GM12878 (cell line): ENCODE results near the gene P2RX7. TPM values are rescaled to one million over a fixed set of nuclear protein-coding genes. Genes with fewer than 3 reads are reported as not detected.

ENCODE experiments used
- ATAC-seq: fragments of 200-7000 bp; cut with Tn5 transposase; 3 replicates; pipeline ENCODE4 v1.9.1; 2020; ENCODE audit warnings: mild to moderate bottlenecking, moderate library complexity
- BruUV-seq: library from RNA; stranded (reverse); fragments of 400-500 nt; replicated peaks from 2 replicates; lab custom pipeline; 2021; lab: Mats Ljungman, UMichigan
- CTCF ChIA-PET: fragments of 300-600 bp; sonication (Branson Sonifier 250); formaldehyde crosslinking; extraction: SDS; loops from one replicate; lab custom pipeline; 2021; ENCODE audit warnings: inconsistent platforms; lab: Yijun Ruan, JAX
- POLR2A ChIA-PET: fragments of 350-600 bp; formaldehyde crosslinking; extraction: SDS; loops from one replicate; lab custom pipeline; 2021; ENCODE audit warnings: inconsistent platforms; lab: Charles Lee
- RAD21 ChIA-PET: fragments of 300-600 bp; sonication (Branson Sonifier 250); formaldehyde crosslinking; loops from one replicate; lab custom pipeline; 2023; ENCODE audit warnings: antibody characterized with exemption; ENCODE audit not compliant: unreplicated experiment; lab: Charles Lee
- SMC1A ChIA-PET: fragments of 300-600 bp; sonication (Branson Sonifier 250); formaldehyde crosslinking; loops from one replicate; lab custom pipeline; 2023; ENCODE audit not compliant: unreplicated experiment, uncharacterized antibody; lab: Charles Lee
- DNase-seq: peaks from one replicate; pipeline ENCODE4 v3.0.0-alpha.2; 2011; ENCODE audit warnings: low read depth, low spot score
- FAIRE-seq: peaks from 3 replicates; lab custom pipeline; 2011; peaks lifted over from hg19 to GRCh38; lab: Jason Lieb, UNC
- H2AFZ ChIP-seq: 2 replicates; pipeline ENCODE4 v1.6.0; 2011; ENCODE audit warnings: low read depth, low read length, control low read depth; ENCODE audit not compliant: control insufficient read depth
- H3K27ac ChIP-seq: 2 replicates; pipeline ENCODE4 v1.5.1; 2011; ENCODE audit warnings: control low read depth; ENCODE audit not compliant: control insufficient read depth, insufficient read depth
- H3K27me3 ChIP-seq, 2 experiments: replicated peaks in 1 of 2; 2 replicates each; pipeline versions ENCODE4 v1.6.0 to v1.6.1; 2011; ENCODE audit warnings: low read length in 1 of 2; ENCODE audit not compliant: control insufficient read depth in 2 of 2, insufficient read depth in 2 of 2
- H3K36me3 ChIP-seq, 2 experiments: 2 replicates each; pipeline ENCODE4 v1.5.1; 2011; ENCODE audit warnings: low read length in 1 of 2; ENCODE audit not compliant: control insufficient read depth in 2 of 2, insufficient read depth in 2 of 2
- H3K4me1 ChIP-seq: 2 replicates; pipeline ENCODE4 v1.6.1; 2011; ENCODE audit warnings: mild to moderate bottlenecking, low read length, moderate library complexity, mixed read lengths; ENCODE audit not compliant: control insufficient read depth, insufficient read depth
- H3K4me2 ChIP-seq: 2 replicates; pipeline ENCODE4 v1.6.0; 2011; ENCODE audit warnings: control low read depth; ENCODE audit not compliant: control insufficient read depth, insufficient read depth
- H3K4me3 ChIP-seq: fragments of 200-600 bp; sonication (generic); 2 replicates; pipeline ENCODE4 v1.5.1; 2016
- H3K79me2 ChIP-seq: 2 replicates; pipeline ENCODE4 v1.6.0; 2011; ENCODE audit warnings: low read length; ENCODE audit not compliant: control insufficient read depth, insufficient read depth
- H3K9ac ChIP-seq: 2 replicates; pipeline ENCODE4 v1.8.0; 2011; ENCODE audit warnings: low read length, control low read depth, mixed read lengths; ENCODE audit not compliant: control insufficient read depth, insufficient read depth
- H3K9me3 ChIP-seq: replicated peaks from 3 replicates; pipeline ENCODE4 v1.5.1; 2011; ENCODE audit warnings: mild to moderate bottlenecking, low read length; ENCODE audit not compliant: control insufficient read depth, insufficient read depth
- H4K20me1 ChIP-seq: 2 replicates; pipeline ENCODE4 v1.6.0; 2011; ENCODE audit not compliant: control insufficient read depth, insufficient read depth
- BMI1 ChIP-seq: fragments of 450-650 bp; IDR thresholded peaks from 2 replicates; pipeline ENCODE4 v1.6.1; 2016; ENCODE audit warnings: mild to moderate bottlenecking, moderate library complexity, borderline replicate concordance
- CREM ChIP-seq: IDR thresholded peaks from 2 replicates; pipeline ENCODE4 v1.6.1; 2014; ENCODE audit warnings: antibody characterized with exemption, low read depth
- ELK1 ChIP-seq: IDR thresholded peaks from 2 replicates; pipeline ENCODE4 v1.6.1; 2012; ENCODE audit warnings: low read depth, low read length, improper control_type of control experiment
- FOXM1 ChIP-seq: IDR thresholded peaks from 2 replicates; pipeline ENCODE4 v1.6.1; 2012; ENCODE audit warnings: low read depth, mild to moderate bottlenecking, inconsistent platforms, low read length, moderate library complexity
- TCF12 ChIP-seq: IDR thresholded peaks from 2 replicates; pipeline ENCODE4 v1.6.1; 2011; ENCODE audit warnings: low read depth, mild to moderate bottlenecking, low read length
- WGBS: methylation state at CpG from one replicate; pipeline ENCODE4 v1.1.6; 2016; ENCODE audit warnings: low lambda C conversion rate; ENCODE audit not compliant: insufficient replicate concordance, insufficient coverage; ENCODE audit errors: missing lambda C conversion rate; 5-methylcytosine and 5-hydroxymethylcytosine counted together
- in situ Hi-C: fragments of 300-500 bp; cut with MboI; formaldehyde crosslinking; loops from 9 replicates; pipeline ENCODE4 v1.14.3; 2018; ENCODE audit warnings: mixed read lengths
- intact Hi-C: fragments of 100-400 bp; cut with micrococcal nuclease; formaldehyde crosslinking; loops from one replicate; pipeline ENCODE4 v1.14.2; 2022; ENCODE audit not compliant: unreplicated experiment
- polyA plus RNA-seq, 11 experiments: library from polyadenylated mRNA; depleted of rRNA in 4 of 11; unstranded in 6 of 11; stranded (reverse) in 5 of 11; fragments of >200 nt; fragmentation: Nextera tagmentation in 4 of 11; fragmentation: Illumina TruSeq in 1 of 11; extraction: Ambion mirVana in 4 of 11; extraction: Trizol in 1 of 11; gene quantifications; 1 replicate in 1 of 11; 2 replicates in 10 of 11; pipeline versions ENCODE4 v1.2.1 to v1.2.3, GENCODE V29; 2011 to 2016; ENCODE audit warnings: inconsistent platforms in 2 of 11, missing spikeins in 2 of 11, low read depth in 1 of 11
- total RNA-seq, 4 experiments: library from RNA; depleted of rRNA in 3 of 4; stranded (reverse); fragments of >200 nt in 3 of 4; fragmentation: Illumina TruSeq in 1 of 4; extraction: Trizol in 1 of 4; gene quantifications; 2 replicates each; pipeline versions ENCODE4 v1.2.1 to v1.2.3, GENCODE V29; 2013 to 2021
- TF ChIP-seq, protein P1 (sequence below): fragments of 450-650 bp; IDR thresholded peaks from 2 replicates; pipeline ENCODE4 v1.6.1; 2017; ENCODE audit warnings: mild to moderate bottlenecking

P2RX7 gene
- total and polyA plus RNA-seq, 10 of the 15 experiments (the other 5 are each of a cell fraction or from before 2014, with no cell fraction given) = 0.74 to 2.6 (median 1.5) TPM

- no peak overlapping the region for H3K27ac ChIP-seq
- FAIRE-seq = no peak
- 0% methylated on average over 2 of the region's 2 CpGs for WGBS
Observed at GRCh38 chr12:121114806-121115205, 17.9 kb upstream of the P2RX7 start.

More at GRCh38 chr12:121114806-121115205, 17.9 kb upstream of the P2RX7 start:
- no peaks in the 10 kb centered on the region for H3K79me2 ChIP-seq
- H3K4me3 ChIP-seq = no peak overlapping the region
- no peak overlapping the region for H3K9ac ChIP-seq
- ATAC-seq = no peak
- H3K9me3 ChIP-seq = no peaks in the 10 kb centered on the region
- ChIA-PET POLR2A (interaction anchor here (0.6 to 1.2 kb wide), 3 partner anchors 9 to 92 kb away, joined by 3 to 4 read pairs (median 3); no protein-coding TSS in a partner anchor), SMC1A (interaction anchor here (0.7 to 1.4 kb wide), 4 partner anchors 38 to 466 kb away, joined by 3 read pairs; no protein-coding TSS in a partner anchor)
- 0 out of 2 replicates have a peak, but pooled peaks cover 2% of the 10 kb centered on the region for H3K4me1 ChIP-seq
- H3K36me3 ChIP-seq = no peaks in the 10 kb centered on the region
- TF ChIP-seq ELK1 (no peak), CREM (no peak), TCF12 (no peak), FOXM1 (no peak), BMI1 (no peak)
- TF ChIP-seq, protein P1, sequence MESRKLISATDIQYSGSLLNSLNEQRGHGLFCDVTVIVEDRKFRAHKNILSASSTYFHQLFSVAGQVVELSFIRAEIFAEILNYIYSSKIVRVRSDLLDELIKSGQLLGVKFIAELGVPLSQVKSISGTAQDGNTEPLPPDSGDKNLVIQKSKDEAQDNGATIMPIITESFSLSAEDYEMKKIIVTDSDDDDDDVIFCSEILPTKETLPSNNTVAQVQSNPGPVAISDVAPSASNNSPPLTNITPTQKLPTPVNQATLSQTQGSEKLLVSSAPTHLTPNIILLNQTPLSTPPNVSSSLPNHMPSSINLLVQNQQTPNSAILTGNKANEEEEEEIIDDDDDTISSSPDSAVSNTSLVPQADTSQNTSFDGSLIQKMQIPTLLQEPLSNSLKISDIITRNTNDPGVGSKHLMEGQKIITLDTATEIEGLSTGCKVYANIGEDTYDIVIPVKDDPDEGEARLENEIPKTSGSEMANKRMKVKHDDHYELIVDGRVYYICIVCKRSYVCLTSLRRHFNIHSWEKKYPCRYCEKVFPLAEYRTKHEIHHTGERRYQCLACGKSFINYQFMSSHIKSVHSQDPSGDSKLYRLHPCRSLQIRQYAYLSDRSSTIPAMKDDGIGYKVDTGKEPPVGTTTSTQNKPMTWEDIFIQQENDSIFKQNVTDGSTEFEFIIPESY = no peak
- TF ChIP-seq, all 136 proteins: peak for 0
- in situ Hi-C loops (no loop called here), intact Hi-C loops (loop anchor here (5.0 kb wide), 4 partner anchors 97 to 488 kb away; partner anchors contain the start of gene P2RX4)
- BruUV-seq = no TSS peak
- ChIA-PET CTCF (no interaction called here), RAD21 (interaction anchor here (1.4 to 1.6 kb wide), 3 partner anchors 47 to 96 kb away, joined by 3 read pairs; no protein-coding TSS in a partner anchor)
- Histone ChIP-seq H4K20me1 (no peaks in the 10 kb centered on the region), H3K4me2 (no peak overlapping the region), H2AFZ (no peak overlapping the region), H3K27me3 (peaks cover 0 to 3% of the 10 kb centered on the region in 2 experiments; a peak in 1 of 4 replicates)
- no peak for DNase-seq
